ENCODE results near the gene CROCC.
"Not testable (repeated sequence)": the region's sequence is repeated elsewhere in the genome, so short reads cannot be mapped to it uniquely, and the experiment has no call there.

The CROCC gene

GRCh38 chr1:16896316-16897055 is 25.2 kb upstream of the CROCC start:
- peak; percentile 28 to 38 for ATAC-seq

DNA sequence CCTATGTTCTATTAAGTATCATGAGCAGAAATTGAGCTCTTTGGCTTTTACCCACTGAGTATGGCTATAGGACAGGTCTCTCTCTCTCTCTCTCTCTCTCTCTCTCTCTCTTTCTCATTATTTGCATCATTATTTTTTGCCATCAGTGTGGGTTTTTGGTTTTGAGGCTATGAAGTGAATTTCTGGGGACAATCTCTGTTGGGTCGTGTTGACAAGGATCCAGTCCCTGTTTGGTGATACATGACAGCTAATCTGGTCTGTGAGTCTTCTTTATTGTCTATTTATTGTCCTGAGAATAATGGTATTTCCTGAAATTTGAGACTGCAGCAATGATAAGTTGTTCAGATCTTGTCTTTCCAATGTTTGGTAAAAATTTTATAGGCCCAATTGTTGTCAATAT is 24.1 kb upstream of the CROCC start:
- not testable (repeated sequence) for ATAC-seq

DNA sequence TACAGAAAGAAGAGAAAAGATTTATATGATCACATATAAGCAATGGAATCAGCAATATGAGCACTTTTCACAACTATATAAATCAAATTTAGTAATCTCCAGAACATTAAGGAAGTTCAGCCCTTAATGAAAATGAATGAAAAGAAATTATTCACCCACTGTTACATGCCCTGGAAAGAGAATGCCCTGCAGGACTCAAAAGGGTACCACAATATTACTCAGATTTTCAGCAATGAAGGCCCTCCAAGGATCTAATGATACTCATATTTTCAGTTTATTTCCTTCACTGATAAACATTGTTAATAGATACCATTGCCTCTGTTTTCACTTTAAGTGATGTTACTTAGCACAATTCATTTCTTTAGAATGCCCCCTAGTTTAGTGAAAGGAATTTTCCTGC is 23.4 kb upstream of the CROCC start:
- not testable (repeated sequence) for ATAC-seq

DNA sequence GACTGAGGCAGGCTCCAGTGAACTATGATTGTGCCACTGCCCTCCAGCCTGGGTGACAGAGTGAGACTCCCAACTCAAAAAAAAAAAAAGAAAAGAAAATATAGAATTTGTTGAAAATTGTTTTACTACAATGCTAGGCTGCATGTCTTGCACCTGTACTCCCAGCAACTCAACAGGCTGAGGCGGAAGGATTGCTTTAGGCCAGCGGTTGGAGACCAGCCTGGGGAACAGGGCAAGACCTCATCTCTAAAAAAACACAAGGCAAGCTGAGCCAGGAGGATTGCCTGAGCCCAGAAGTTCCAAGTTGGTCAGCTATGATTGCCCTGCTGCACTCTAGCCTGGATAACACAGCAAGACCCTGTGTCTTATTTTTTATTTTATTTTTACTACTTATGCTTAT is 22.7 kb upstream of the CROCC start:
- not testable (repeated sequence) for ATAC-seq

DNA sequence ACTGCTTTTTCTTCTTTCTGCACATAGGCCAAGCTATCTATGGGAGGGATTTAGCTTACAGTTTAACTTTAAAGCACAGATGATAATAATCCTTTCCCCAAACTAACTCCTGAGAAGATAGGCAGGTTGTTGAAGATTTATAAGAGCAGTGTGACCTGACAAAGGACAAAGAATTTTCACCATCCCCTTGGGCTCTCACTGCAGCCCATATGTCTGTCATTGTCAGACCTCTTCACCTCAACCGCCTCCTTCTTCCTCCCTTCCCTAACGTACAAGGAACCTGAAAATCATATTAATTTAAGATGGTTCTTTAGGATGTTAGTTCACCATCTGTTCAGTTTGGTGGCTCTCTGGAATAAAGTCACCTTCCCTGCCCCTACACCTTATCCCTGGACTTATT is 21.0 kb upstream of the CROCC start:
- ATAC-seq = no peak

GRCh38 chr1:16901371-16901770 is 20.4 kb upstream of the CROCC start:
- not testable (repeated sequence) for ATAC-seq

GRCh38 chr1:16903054-16903453 is 18.7 kb upstream of the CROCC start:
- no peak for ATAC-seq

GRCh38 chr1:16903458-16903796 is 18.3 kb upstream of the CROCC start:
- no peak for ATAC-seq

GRCh38 chr1:16904560-16905109 is 17.1 kb upstream of the CROCC start:
- peak; percentile 88 to 91 for ATAC-seq

GRCh38 chr1:16905110-16905867 is 16.4 kb upstream of the CROCC start:
- ATAC-seq = peak; percentile 77 to 85

- ATAC-seq = no peak
These were observed 15.6 kb upstream of the CROCC start for GRCh38 chr1:16905868-16906702.

- no peak for ATAC-seq
These were observed 14.9 kb upstream of the CROCC start for GRCh38 chr1:16906873-16907272.

GRCh38 chr1:16907870-16908758 is 13.6 kb upstream of the CROCC start:
- no peak for ATAC-seq

- not testable (repeated sequence) for ATAC-seq
These were observed 9.6 kb upstream of the CROCC start for GRCh38 chr1:16911851-16912721.

GRCh38 chr1:16912742-16913141 is 9.0 kb upstream of the CROCC start:
- ATAC-seq = not testable (repeated sequence)

DNA sequence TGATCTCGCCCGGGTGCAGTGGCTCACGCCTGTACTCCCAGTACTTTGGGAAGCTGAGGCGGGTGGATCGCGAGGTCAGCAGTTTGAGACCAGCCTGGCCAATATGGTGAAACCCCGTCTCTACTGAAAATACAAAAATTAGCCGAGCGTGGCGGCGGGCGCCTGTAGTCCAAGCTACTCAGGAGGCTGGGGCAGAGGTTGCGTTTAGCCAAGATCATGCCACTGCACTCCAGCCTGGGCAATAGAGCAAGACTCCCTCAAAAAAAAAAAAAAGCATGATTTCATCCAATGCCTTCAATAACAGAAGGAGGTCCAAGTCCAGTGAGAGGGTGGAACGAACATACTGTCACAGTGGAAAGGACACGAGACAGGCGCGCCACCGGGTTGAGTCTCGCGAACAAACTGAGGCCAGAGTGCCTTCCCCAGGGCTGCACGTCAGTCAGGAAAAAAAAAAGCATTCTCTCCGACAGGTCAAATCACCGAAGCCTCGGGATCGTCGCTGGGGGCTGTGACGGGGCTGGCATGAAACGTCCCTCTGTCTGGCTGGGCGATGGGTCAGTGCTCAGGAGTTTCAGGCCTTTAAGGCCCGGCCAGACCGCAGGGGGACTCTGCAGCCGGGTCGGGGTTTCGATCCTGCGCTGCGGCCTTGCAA is 8.4 kb upstream of the CROCC start:
- no peak for ATAC-seq

GRCh38 chr1:16913833-16914662 is 7.7 kb upstream of the CROCC start:
- peak; percentile 97 to 99 for ATAC-seq

GRCh38 chr1:16914928-16915626 is 6.7 kb upstream of the CROCC start:
- not testable (repeated sequence) for ATAC-seq

DNA sequence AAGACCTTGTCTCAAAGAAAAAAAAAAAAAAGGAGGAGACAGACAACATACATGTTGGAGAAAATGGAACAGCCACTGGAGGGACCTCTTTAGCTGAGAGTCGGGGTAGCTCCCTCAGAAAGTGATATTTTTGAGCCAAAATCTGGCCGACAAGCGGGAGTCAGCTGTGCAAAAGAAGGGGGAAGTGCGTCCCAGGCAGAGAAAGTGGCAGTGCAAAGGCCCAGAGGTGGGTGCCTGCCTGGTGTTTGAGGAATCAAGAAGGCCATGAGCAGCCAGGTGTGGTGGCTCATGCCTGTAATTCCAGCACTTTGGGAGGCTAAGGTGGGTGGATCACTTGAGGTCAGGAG is 6.1 kb upstream of the CROCC start:
- no peak for ATAC-seq
